Stomach (tissue), 9 donors: ENCODE measurements around the gene ASMT. TPM values are rescaled to one million over a fixed set of nuclear protein-coding genes. Genes with fewer than 3 reads are reported as not detected.
"Not testable (repeated sequence)": the region's sequence is repeated elsewhere in the genome, so short reads cannot be mapped to it uniquely, and the experiment has no call there.

Experiments
- DNase-seq, 2 donors: peaks; one replicate each; pipeline versions ENCODE4 v3.0.0 to v3.0.0-alpha.2; 2013 to 2019
- H3K27ac ChIP-seq, 5 donors: fragments of 200-600 bp in 4 of 5; sonication (generic) in 4 of 5; one replicate each; pipeline ENCODE4 v1.5.1; 2013 to 2019; ENCODE audit warnings: mild to moderate bottlenecking in 1 of 5, moderate library complexity in 1 of 5
- H3K27me3 ChIP-seq, 3 donors: fragments of 200-600 bp; sonication (generic); one replicate each; pipeline ENCODE4 v1.5.1; 2017 to 2019; ENCODE audit warnings: mixed run types in 1 of 3
- H3K36me3 ChIP-seq, 4 donors: fragments of 200-600 bp; sonication (generic); 1 replicate in 3 of 4; 2 replicates in 1 of 4; pipeline ENCODE4 v1.5.1; 2016 to 2019
- H3K4me1 ChIP-seq, 4 donors: fragments of 200-600 bp; sonication (generic); one replicate each; pipeline ENCODE4 v1.5.1; 2016 to 2019
- H3K4me3 ChIP-seq, 4 donors: fragments of 200-600 bp; sonication (generic) in 3 of 4; one replicate each; pipeline ENCODE4 v1.5.1; 2016 to 2019; ENCODE audit warnings: mild to moderate bottlenecking in 1 of 4
- H3K9me3 ChIP-seq, 4 donors: fragments of 200-600 bp; sonication (generic); one replicate each; pipeline ENCODE4 v1.5.1; 2016 to 2019
- CTCF ChIP-seq, 7 experiments: fragments of 450-650 bp in 4 of 7; fragments of 200-600 bp in 3 of 7; sonication (generic) in 3 of 7; IDR thresholded peaks; one replicate each; pipeline ENCODE4 v1.5.1; 2016 to 2019; ENCODE audit warnings: antibody characterized with exemption in 7 of 7, control low read depth in 2 of 7, mild to moderate bottlenecking in 1 of 7
- EP300 ChIP-seq: sonication (generic); formaldehyde crosslinking; IDR thresholded peaks from one replicate; pipeline ENCODE4 v1.6.1; 2017; ENCODE audit warnings: antibody characterized with exemption
- POLR2A ChIP-seq, 4 donors: fragments of 450-650 bp; IDR thresholded peaks; one replicate each; pipeline ENCODE4 v1.6.1; 2016; ENCODE audit warnings: antibody characterized with exemption in 4 of 4, control low read depth in 2 of 4, mild to moderate bottlenecking in 1 of 4, moderate library complexity in 1 of 4
- POLR2AphosphoS5 ChIP-seq, 3 donors: sonication (generic); formaldehyde crosslinking; IDR thresholded peaks; one replicate each; pipeline ENCODE4 v1.6.1; 2016; ENCODE audit warnings: antibody characterized with exemption in 3 of 3
- WGBS, 5 donors: extraction: QIAGEN DNeasy Blood & Tissue Kit in 3 of 5; methylation state at CpG; one replicate each; pipeline versions ENCODE4 v1.1.5 to v1.1.7; 2013 to 2018; 5-methylcytosine and 5-hydroxymethylcytosine counted together
- intact Hi-C: fragments of 100-400 bp; cut with DNase I; formaldehyde crosslinking; loops from one replicate; pipeline ENCODE4 v1.15.1; 2023; ENCODE audit warnings: low total_unique reads
- polyA plus RNA-seq, 3 donors: library from polyadenylated mRNA; stranded (reverse); fragments of 200-250 nt; gene quantifications; one replicate each; pipeline ENCODE4 v1.2.3, GENCODE V29; 2013
- total RNA-seq, 5 donors: library from RNA; depleted of rRNA; stranded (reverse); fragments of >200 nt; gene quantifications; one replicate each; pipeline versions ENCODE4 v1.1.0 to v1.2.3, GENCODE V29; 2014 to 2016
- donor health status: healthy with polysubstance abuse.
- donor health status: Bipolar disorder and iron deficiency.
- donor health status: healthy.

ASMT gene
- total and polyA plus RNA-seq, 8 donors, result 0.43 TPM; not detected in 7

GRCh38 chrX:1623691-1624090, 8.8 kb downstream of the ASMT start:
- WGBS, 5 donors, result 79 to 90% (median 86%) methylated on average over 15 to 21 of the region's 21 CpGs
- H3K27me3 ChIP-seq, result no peaks in the 10 kb centered on the region
- no peak overlapping the region for H3K27ac ChIP-seq

GRCh38 chrX:1624158-1624860, 9.4 kb downstream of the ASMT start:
- intact Hi-C loops, result not testable (repeated sequence)
- 81 to 91% (median 88%) methylated on average over 8 to 14 of the region's 14 CpGs for WGBS, 5 donors

More at GRCh38 chrX:1623691-1624090, 8.8 kb downstream of the ASMT start:
- intact Hi-C loops, result no loop called here
- Histone ChIP-seq H3K4me3 (no peak overlapping the region), H3K36me3 (no peaks in the 10 kb centered on the region), H3K4me1 (no peaks in the 10 kb centered on the region), H3K9me3 (no peaks in the 10 kb centered on the region)
- no peak for TF ChIP-seq POLR2AphosphoS5 (IDR thresholded peaks at IDR 0.05)
- no peak for TF ChIP-seq EP300
- TF ChIP-seq CTCF (IDR thresholded peaks at IDR 0.05), result no peak
- TF ChIP-seq POLR2A (IDR thresholded peaks at IDR 0.05), result no peak
- no peak for DNase-seq

GRCh38 chrX:1624861-1625215, 10.0 kb downstream of the ASMT start:
- 66 to 93% (median 88%) methylated on average over 7 of the region's 7 CpGs for WGBS, 5 donors
- DNase-seq, H3K4me1 ChIP-seq, H3K36me3 ChIP-seq, H3K9me3 ChIP-seq, intact Hi-C loops, H3K4me3 ChIP-seq, H3K27me3 ChIP-seq, H3K27ac ChIP-seq: not testable (repeated sequence)

More at GRCh38 chrX:1624158-1624860, 9.4 kb downstream of the ASMT start:
- DNase-seq, H3K27ac ChIP-seq, H3K36me3 ChIP-seq, H3K4me1 ChIP-seq, H3K9me3 ChIP-seq, H3K27me3 ChIP-seq, H3K4me3 ChIP-seq: not testable (repeated sequence)

- Histone ChIP-seq H3K9me3 (no peaks in the 10 kb centered on the region), H3K4me3 (no peak overlapping the region), H3K36me3 (no peaks in the 10 kb centered on the region), H3K27me3 (no peaks in the 10 kb centered on the region), H3K27ac (no peak overlapping the region), H3K4me1 (no peaks in the 10 kb centered on the region)
- TF ChIP-seq EP300 (no peak), CTCF (IDR thresholded peaks at IDR 0.05) (no peak), POLR2A (IDR thresholded peaks at IDR 0.05) (no peak), POLR2AphosphoS5 (IDR thresholded peaks at IDR 0.05) (no peak)
- no peak for DNase-seq
- WGBS, 5 donors, result 67 to 92% (median 84%) methylated on average over 7 of the region's 7 CpGs
- intact Hi-C loops, result no loop called here
Measured at GRCh38 chrX:1629244-1629643, 14.4 kb downstream of the ASMT start.

GRCh38 chrX:1646009-1646408, 31.1 kb downstream of the ASMT start:
- TF ChIP-seq POLR2AphosphoS5 (IDR thresholded peaks at IDR 0.05) (no peak), CTCF (IDR thresholded peaks at IDR 0.05) (no peak), POLR2A (IDR thresholded peaks at IDR 0.05) (no peak), EP300 (no peak)
- Histone ChIP-seq H3K9me3 (peaks cover 4 to 15% (median 11%) of the 10 kb centered on the region in 4 donors), H3K27me3 (peaks cover 0 to 21% (median 0%) of the 10 kb centered on the region in 3 donors), H3K27ac (no peak overlapping the region), H3K36me3 (peaks cover 0 to 7% (median 0%) of the 10 kb centered on the region in 4 donors), H3K4me1 (peaks cover 0 to 4% (median 2%) of the 10 kb centered on the region in 4 donors), H3K4me3 (no peak overlapping the region)
- DNase-seq, result no peak
- intact Hi-C loops, result loop anchor here (5.0 kb wide), 1 partner anchor 946 kb away; no protein-coding TSS in a partner anchor
